ENCODE data around the gene DDAH1.

DDAH1 gene

GRCh38 chr1:85397490-85398032 is 67.4 kb downstream of the DDAH1 start:
- FAIRE-seq (no peak), DNase-seq (ENCODE audit: insufficient read length, low spot score) (no peak)
- TF ChIP-seq, protein P1, sequence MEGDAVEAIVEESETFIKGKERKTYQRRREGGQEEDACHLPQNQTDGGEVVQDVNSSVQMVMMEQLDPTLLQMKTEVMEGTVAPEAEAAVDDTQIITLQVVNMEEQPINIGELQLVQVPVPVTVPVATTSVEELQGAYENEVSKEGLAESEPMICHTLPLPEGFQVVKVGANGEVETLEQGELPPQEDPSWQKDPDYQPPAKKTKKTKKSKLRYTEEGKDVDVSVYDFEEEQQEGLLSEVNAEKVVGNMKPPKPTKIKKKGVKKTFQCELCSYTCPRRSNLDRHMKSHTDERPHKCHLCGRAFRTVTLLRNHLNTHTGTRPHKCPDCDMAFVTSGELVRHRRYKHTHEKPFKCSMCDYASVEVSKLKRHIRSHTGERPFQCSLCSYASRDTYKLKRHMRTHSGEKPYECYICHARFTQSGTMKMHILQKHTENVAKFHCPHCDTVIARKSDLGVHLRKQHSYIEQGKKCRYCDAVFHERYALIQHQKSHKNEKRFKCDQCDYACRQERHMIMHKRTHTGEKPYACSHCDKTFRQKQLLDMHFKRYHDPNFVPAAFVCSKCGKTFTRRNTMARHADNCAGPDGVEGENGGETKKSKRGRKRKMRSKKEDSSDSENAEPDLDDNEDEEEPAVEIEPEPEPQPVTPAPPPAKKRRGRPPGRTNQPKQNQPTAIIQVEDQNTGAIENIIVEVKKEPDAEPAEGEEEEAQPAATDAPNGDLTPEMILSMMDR (IDR thresholded peaks at IDR 0.05; ENCODE audit: insufficient read depth, missing control alignments) = no peak

- TF ChIP-seq, protein P1 (IDR thresholded peaks at IDR 0.05; ENCODE audit: insufficient read depth, missing control alignments) = no peak
- no peak for FAIRE-seq
- no peak for DNase-seq (ENCODE audit: insufficient read length, low spot score)
Observed at GRCh38 chr1:85396194-85396593, 68.8 kb downstream of the DDAH1 start.

DNA sequence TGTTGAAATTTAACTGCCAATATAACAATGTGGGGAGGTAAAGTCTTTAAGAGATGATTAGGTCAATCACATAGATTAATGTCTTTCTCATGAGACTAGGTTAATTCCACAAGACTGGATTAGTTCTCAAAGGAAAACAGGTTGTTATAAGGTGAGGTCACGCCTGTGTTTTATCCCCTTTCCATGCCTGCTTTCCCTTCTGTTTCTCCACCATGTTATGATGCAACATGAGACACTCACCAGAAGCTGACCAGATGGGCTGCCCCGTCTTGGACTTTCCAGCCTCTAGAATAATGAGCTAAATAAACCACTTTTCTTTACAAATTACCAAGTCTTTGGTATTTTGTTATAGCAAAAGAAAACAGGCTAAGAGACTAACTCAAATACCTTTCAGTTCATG is 70.8 kb downstream of the DDAH1 start:
- no peak for DNase-seq (ENCODE audit: insufficient read length, low spot score)
- FAIRE-seq = peak; percentile 91
- TF ChIP-seq, protein P1 (IDR thresholded peaks at IDR 0.05; ENCODE audit: insufficient read depth, missing control alignments) = no peak

GRCh38 chr1:85393490-85393889 is 71.5 kb downstream of the DDAH1 start:
- no peak for DNase-seq (ENCODE audit: insufficient read length, low spot score)
- TF ChIP-seq, protein P1 (IDR thresholded peaks at IDR 0.05; ENCODE audit: insufficient read depth, missing control alignments) = no peak
- no peak for FAIRE-seq

GRCh38 chr1:85388416-85388815 is 76.5 kb downstream of the DDAH1 start:
- FAIRE-seq (no peak), DNase-seq (ENCODE audit: insufficient read length, low spot score) (no peak)
- TF ChIP-seq, protein P1 (IDR thresholded peaks at IDR 0.05; ENCODE audit: insufficient read depth, missing control alignments) = no peak

- FAIRE-seq (no peak), DNase-seq (ENCODE audit: insufficient read length, low spot score) (no peak)
- TF ChIP-seq, protein P1 (IDR thresholded peaks at IDR 0.05; ENCODE audit: insufficient read depth, missing control alignments) = no peak
Observed at GRCh38 chr1:85387781-85388180, 77.2 kb downstream of the DDAH1 start.

- FAIRE-seq = no peak
Observed at GRCh38 chr1:85386068-85386722, 78.8 kb downstream of the DDAH1 start.

More at GRCh38 chr1:85386068-85386722, 78.8 kb downstream of the DDAH1 start:
- TF ChIP-seq, protein P1 (IDR thresholded peaks at IDR 0.05; ENCODE audit: insufficient read depth, missing control alignments) = no peak
- no peak for DNase-seq (ENCODE audit: insufficient read length, low spot score)

Measured in D721Med (cell line).